ENCODE results near the gene AKT1S1.

The AKT1S1 gene

GRCh38 chr19:49863254-49863934 is 13.8 kb downstream of the AKT1S1 start:
- Histone ChIP-seq H3K9ac (ENCODE audit: insufficient read length, low read depth) (peak overlapping the region; percentile 56), H3K27me3 (ENCODE audit: insufficient read depth, insufficient read length) (no peaks in the 10 kb centered on the region), H3K36me3 (ENCODE audit: insufficient read depth, insufficient read length, low read length) (peaks cover 69% of the 10 kb centered on the region), H3K4me3 (ENCODE audit: insufficient read length, low read depth) (no peak overlapping the region), H3K4me1 (ENCODE audit: insufficient read depth, insufficient read length) (peaks cover 27% of the 10 kb centered on the region), H3K9me3 (ENCODE audit: insufficient read depth, low read length) (no peaks in the 10 kb centered on the region)
- TF ChIP-seq YY1 (IDR thresholded peaks at IDR 0.05; ENCODE audit: insufficient read depth, insufficient read length): no peak
- no peak for TF ChIP-seq ZNF274 (IDR thresholded peaks at IDR 0.05; ENCODE audit: low read depth, low read length)
- no peak for TF ChIP-seq SUZ12 (IDR thresholded peaks at IDR 0.05; ENCODE audit: extremely low read depth, insufficient read depth, insufficient read length)
- DNase-seq (ENCODE audit: low read depth, low spot score): no peak

GRCh38 chr19:49862391-49863253 is 14.5 kb downstream of the AKT1S1 start:
- peaks cover 76% of the 10 kb centered on the region for H3K36me3 ChIP-seq (ENCODE audit: insufficient read depth, insufficient read length, low read length)
- no peak for DNase-seq (ENCODE audit: low read depth, low spot score)
- no peak overlapping the region for H3K4me3 ChIP-seq (ENCODE audit: insufficient read length, low read depth)
- no peak overlapping the region for H3K9ac ChIP-seq (ENCODE audit: insufficient read length, low read depth)
- peaks cover 31% of the 10 kb centered on the region for H3K4me1 ChIP-seq (ENCODE audit: insufficient read depth, insufficient read length)
- no peak for TF ChIP-seq YY1 (IDR thresholded peaks at IDR 0.05; ENCODE audit: insufficient read depth, insufficient read length)
- TF ChIP-seq ZNF274 (IDR thresholded peaks at IDR 0.05; ENCODE audit: low read depth, low read length): no peak
- no peak for TF ChIP-seq SUZ12 (IDR thresholded peaks at IDR 0.05; ENCODE audit: extremely low read depth, insufficient read depth, insufficient read length)
- no peaks in the 10 kb centered on the region for H3K27me3 ChIP-seq (ENCODE audit: insufficient read depth, insufficient read length)
- no peaks in the 10 kb centered on the region for H3K9me3 ChIP-seq (ENCODE audit: insufficient read depth, low read length)

DNA sequence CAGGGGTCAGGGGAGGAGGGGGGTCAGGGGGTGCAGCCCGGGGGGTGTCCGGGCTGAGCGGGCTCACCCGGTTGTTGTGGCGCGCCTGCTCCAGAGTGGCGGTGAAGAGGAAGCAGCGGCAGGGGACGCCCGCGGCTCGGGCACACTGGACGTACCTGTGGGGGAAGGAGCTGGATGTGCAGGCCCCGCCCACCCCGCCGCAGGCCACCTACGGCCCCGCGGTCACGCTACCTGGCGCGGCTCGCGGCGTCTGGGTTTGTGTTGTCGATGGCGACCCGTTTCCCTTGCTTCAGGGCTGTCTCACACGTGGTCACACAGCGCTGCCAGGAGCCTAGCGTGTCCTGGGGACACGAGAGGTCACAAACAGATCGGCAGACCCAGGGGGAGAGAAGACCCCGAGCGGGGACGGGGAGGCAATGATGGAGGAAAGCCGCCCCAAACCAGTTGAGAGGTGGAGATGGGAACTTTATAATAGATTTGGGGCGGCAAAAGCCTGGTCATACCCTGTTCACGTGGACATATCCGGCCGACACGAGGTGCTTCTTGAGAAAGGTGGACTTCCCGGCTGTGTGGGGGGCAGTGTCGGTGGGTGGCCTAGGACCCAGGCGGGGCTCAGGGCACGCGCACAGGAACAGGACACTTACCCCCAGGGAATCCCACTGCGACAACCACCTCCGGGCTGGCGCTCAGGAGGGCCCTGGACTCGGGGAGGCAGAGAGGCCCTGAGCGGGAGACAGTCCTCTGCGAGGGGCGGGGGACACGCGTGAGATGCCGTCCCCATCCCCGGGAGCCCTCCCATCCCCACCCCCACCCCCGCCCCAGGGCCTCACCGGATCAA is 15.4 kb downstream of the AKT1S1 start:
- H3K27me3 ChIP-seq (ENCODE audit: insufficient read depth, insufficient read length): no peaks in the 10 kb centered on the region
- peaks cover 35% of the 10 kb centered on the region for H3K4me1 ChIP-seq (ENCODE audit: insufficient read depth, insufficient read length)
- no peaks in the 10 kb centered on the region for H3K9me3 ChIP-seq (ENCODE audit: insufficient read depth, low read length)
- peaks cover 85% of the 10 kb centered on the region for H3K36me3 ChIP-seq (ENCODE audit: insufficient read depth, insufficient read length, low read length)
- no peak overlapping the region for H3K4me3 ChIP-seq (ENCODE audit: insufficient read length, low read depth)
- H3K9ac ChIP-seq (ENCODE audit: insufficient read length, low read depth): no peak overlapping the region
- DNase-seq (ENCODE audit: low read depth, low spot score): no peak
- TF ChIP-seq YY1 (IDR thresholded peaks at IDR 0.05; ENCODE audit: insufficient read depth, insufficient read length) (no peak), ZNF274 (IDR thresholded peaks at IDR 0.05; ENCODE audit: low read depth, low read length) (no peak), SUZ12 (IDR thresholded peaks at IDR 0.05; ENCODE audit: extremely low read depth, insufficient read depth, insufficient read length) (no peak)

- no peak for DNase-seq (ENCODE audit: low read depth, low spot score)
- H3K9me3 ChIP-seq (ENCODE audit: insufficient read depth, low read length): no peaks in the 10 kb centered on the region
- no peak for TF ChIP-seq YY1 (IDR thresholded peaks at IDR 0.05; ENCODE audit: insufficient read depth, insufficient read length)
- no peak overlapping the region for H3K9ac ChIP-seq (ENCODE audit: insufficient read length, low read depth)
- H3K4me3 ChIP-seq (ENCODE audit: insufficient read length, low read depth): no peak overlapping the region
- no peaks in the 10 kb centered on the region for H3K27me3 ChIP-seq (ENCODE audit: insufficient read depth, insufficient read length)
- H3K4me1 ChIP-seq (ENCODE audit: insufficient read depth, insufficient read length): peaks cover 35% of the 10 kb centered on the region
- peaks cover 86% of the 10 kb centered on the region for H3K36me3 ChIP-seq (ENCODE audit: insufficient read depth, insufficient read length, low read length)
These were observed 16.0 kb downstream of the AKT1S1 start for GRCh38 chr19:49861107-49861506.

GRCh38 chr19:49860336-49861102 is 16.6 kb downstream of the AKT1S1 start:
- no peak overlapping the region for H3K4me3 ChIP-seq (ENCODE audit: insufficient read length, low read depth)
- H3K4me1 ChIP-seq (ENCODE audit: insufficient read depth, insufficient read length): peaks cover 32% of the 10 kb centered on the region
- no peaks in the 10 kb centered on the region for H3K27me3 ChIP-seq (ENCODE audit: insufficient read depth, insufficient read length)
- TF ChIP-seq ZNF274 (IDR thresholded peaks at IDR 0.05; ENCODE audit: low read depth, low read length) (no peak), YY1 (IDR thresholded peaks at IDR 0.05; ENCODE audit: insufficient read depth, insufficient read length) (no peak), SUZ12 (IDR thresholded peaks at IDR 0.05; ENCODE audit: extremely low read depth, insufficient read depth, insufficient read length) (no peak)
- H3K36me3 ChIP-seq (ENCODE audit: insufficient read depth, insufficient read length, low read length): peaks cover 89% of the 10 kb centered on the region
- no peak for DNase-seq (ENCODE audit: low read depth, low spot score)
- no peaks in the 10 kb centered on the region for H3K9me3 ChIP-seq (ENCODE audit: insufficient read depth, low read length)
- no peak overlapping the region for H3K9ac ChIP-seq (ENCODE audit: insufficient read length, low read depth)

GRCh38 chr19:49859682-49860335 is 17.3 kb downstream of the AKT1S1 start:
- DNase-seq (ENCODE audit: low read depth, low spot score): no peak
- peaks cover 30% of the 10 kb centered on the region for H3K4me1 ChIP-seq (ENCODE audit: insufficient read depth, insufficient read length)
- peaks cover 92% of the 10 kb centered on the region for H3K36me3 ChIP-seq (ENCODE audit: insufficient read depth, insufficient read length, low read length)
- no peak overlapping the region for H3K4me3 ChIP-seq (ENCODE audit: insufficient read length, low read depth)
- TF ChIP-seq SUZ12 (IDR thresholded peaks at IDR 0.05; ENCODE audit: extremely low read depth, insufficient read depth, insufficient read length) (no peak), ZNF274 (IDR thresholded peaks at IDR 0.05; ENCODE audit: low read depth, low read length) (no peak), YY1 (IDR thresholded peaks at IDR 0.05; ENCODE audit: insufficient read depth, insufficient read length) (no peak)
- H3K9me3 ChIP-seq (ENCODE audit: insufficient read depth, low read length): no peaks in the 10 kb centered on the region
- H3K9ac ChIP-seq (ENCODE audit: insufficient read length, low read depth): no peak overlapping the region
- no peaks in the 10 kb centered on the region for H3K27me3 ChIP-seq (ENCODE audit: insufficient read depth, insufficient read length)
